ENCODE data around the gene HELZ.

DNA sequence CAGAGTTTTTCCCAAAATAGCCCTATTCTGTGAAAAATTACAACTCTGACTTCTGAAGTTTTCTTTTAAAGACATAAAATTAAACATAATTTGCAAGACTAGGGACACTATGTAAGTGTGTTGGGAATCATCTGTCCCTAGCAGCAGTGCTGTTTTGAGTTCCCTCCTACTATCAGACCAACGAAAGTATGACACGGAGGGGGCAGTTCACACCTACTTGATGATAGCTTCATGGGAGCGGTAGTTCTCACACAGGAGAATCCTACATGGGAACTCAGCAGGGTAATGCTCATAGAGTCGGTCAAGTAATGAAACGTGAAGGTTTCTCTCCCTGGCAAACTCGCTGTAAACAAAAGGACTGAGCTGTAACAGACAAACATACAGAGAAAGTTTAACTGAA lies 96.6 kb downstream of the HELZ start:
- TF ChIP-seq, protein P1, sequence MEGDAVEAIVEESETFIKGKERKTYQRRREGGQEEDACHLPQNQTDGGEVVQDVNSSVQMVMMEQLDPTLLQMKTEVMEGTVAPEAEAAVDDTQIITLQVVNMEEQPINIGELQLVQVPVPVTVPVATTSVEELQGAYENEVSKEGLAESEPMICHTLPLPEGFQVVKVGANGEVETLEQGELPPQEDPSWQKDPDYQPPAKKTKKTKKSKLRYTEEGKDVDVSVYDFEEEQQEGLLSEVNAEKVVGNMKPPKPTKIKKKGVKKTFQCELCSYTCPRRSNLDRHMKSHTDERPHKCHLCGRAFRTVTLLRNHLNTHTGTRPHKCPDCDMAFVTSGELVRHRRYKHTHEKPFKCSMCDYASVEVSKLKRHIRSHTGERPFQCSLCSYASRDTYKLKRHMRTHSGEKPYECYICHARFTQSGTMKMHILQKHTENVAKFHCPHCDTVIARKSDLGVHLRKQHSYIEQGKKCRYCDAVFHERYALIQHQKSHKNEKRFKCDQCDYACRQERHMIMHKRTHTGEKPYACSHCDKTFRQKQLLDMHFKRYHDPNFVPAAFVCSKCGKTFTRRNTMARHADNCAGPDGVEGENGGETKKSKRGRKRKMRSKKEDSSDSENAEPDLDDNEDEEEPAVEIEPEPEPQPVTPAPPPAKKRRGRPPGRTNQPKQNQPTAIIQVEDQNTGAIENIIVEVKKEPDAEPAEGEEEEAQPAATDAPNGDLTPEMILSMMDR (IDR thresholded peaks at IDR 0.05; ENCODE audit: low read depth, low read length, missing input control): no peak
- TF ChIP-seq, protein P2, sequence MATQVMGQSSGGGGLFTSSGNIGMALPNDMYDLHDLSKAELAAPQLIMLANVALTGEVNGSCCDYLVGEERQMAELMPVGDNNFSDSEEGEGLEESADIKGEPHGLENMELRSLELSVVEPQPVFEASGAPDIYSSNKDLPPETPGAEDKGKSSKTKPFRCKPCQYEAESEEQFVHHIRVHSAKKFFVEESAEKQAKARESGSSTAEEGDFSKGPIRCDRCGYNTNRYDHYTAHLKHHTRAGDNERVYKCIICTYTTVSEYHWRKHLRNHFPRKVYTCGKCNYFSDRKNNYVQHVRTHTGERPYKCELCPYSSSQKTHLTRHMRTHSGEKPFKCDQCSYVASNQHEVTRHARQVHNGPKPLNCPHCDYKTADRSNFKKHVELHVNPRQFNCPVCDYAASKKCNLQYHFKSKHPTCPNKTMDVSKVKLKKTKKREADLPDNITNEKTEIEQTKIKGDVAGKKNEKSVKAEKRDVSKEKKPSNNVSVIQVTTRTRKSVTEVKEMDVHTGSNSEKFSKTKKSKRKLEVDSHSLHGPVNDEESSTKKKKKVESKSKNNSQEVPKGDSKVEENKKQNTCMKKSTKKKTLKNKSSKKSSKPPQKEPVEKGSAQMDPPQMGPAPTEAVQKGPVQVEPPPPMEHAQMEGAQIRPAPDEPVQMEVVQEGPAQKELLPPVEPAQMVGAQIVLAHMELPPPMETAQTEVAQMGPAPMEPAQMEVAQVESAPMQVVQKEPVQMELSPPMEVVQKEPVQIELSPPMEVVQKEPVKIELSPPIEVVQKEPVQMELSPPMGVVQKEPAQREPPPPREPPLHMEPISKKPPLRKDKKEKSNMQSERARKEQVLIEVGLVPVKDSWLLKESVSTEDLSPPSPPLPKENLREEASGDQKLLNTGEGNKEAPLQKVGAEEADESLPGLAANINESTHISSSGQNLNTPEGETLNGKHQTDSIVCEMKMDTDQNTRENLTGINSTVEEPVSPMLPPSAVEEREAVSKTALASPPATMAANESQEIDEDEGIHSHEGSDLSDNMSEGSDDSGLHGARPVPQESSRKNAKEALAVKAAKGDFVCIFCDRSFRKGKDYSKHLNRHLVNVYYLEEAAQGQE (IDR thresholded peaks at IDR 0.05): no peak
- no peak for TF ChIP-seq TAF1 (conservative IDR thresholded peaks at IDR 0.05)
